ENCODE results near the gene RYR2.

Gene RYR2

DNA sequence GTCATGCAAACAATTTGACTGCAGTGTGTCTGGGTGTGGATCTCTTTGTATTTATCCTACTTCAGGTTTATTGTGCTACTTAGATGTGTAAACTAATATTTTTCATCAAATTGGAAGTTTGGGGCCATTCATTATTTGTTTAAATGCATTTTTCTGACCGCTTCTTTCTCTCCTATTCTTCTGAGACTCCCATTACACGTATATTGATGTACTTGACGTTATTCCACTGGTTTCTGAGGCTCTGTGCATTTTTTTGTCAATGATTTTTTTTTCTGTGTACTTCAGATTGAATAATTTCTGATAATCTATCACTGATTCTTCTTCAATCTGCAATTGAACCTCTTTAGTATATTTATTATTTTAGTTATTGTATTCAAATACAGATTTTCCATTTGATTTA, 276.8 kb downstream of the RYR2 start:
- no peak for TF ChIP-seq ISL1 (CRISPR knock-in tag; IDR thresholded peaks at IDR 0.05)
- no peak for TF ChIP-seq ZFP3 (CRISPR knock-in tag; IDR thresholded peaks at IDR 0.05)
- TF ChIP-seq, protein P1, sequence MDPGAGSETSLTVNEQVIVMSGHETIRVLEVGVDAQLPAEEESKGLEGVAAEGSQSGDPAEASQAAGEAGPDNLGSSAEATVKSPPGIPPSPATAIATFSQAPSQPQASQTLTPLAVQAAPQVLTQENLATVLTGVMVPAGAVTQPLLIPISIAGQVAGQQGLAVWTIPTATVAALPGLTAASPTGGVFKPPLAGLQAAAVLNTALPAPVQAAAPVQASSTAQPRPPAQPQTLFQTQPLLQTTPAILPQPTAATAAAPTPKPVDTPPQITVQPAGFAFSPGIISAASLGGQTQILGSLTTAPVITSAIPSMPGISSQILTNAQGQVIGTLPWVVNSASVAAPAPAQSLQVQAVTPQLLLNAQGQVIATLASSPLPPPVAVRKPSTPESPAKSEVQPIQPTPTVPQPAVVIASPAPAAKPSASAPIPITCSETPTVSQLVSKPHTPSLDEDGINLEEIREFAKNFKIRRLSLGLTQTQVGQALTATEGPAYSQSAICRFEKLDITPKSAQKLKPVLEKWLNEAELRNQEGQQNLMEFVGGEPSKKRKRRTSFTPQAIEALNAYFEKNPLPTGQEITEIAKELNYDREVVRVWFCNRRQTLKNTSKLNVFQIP (CRISPR knock-in tag; IDR thresholded peaks at IDR 0.05; ENCODE audit: borderline replicate concordance, low read depth): no peak
- TF ChIP-seq GLIS3 (CRISPR knock-in tag; IDR thresholded peaks at IDR 0.05): no peak
- TF ChIP-seq ZNF8 (CRISPR knock-in tag; IDR thresholded peaks at IDR 0.05): no peak
- no peak for TF ChIP-seq TOX (CRISPR knock-in tag; IDR thresholded peaks at IDR 0.05; ENCODE audit: borderline replicate concordance)
- TF ChIP-seq, protein P2, sequence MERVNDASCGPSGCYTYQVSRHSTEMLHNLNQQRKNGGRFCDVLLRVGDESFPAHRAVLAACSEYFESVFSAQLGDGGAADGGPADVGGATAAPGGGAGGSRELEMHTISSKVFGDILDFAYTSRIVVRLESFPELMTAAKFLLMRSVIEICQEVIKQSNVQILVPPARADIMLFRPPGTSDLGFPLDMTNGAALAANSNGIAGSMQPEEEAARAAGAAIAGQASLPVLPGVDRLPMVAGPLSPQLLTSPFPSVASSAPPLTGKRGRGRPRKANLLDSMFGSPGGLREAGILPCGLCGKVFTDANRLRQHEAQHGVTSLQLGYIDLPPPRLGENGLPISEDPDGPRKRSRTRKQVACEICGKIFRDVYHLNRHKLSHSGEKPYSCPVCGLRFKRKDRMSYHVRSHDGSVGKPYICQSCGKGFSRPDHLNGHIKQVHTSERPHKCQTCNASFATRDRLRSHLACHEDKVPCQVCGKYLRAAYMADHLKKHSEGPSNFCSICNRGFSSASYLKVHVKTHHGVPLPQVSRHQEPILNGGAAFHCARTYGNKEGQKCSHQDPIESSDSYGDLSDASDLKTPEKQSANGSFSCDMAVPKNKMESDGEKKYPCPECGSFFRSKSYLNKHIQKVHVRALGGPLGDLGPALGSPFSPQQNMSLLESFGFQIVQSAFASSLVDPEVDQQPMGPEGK (CRISPR knock-in tag; IDR thresholded peaks at IDR 0.05; ENCODE audit: borderline replicate concordance): no peak
- TF ChIP-seq, protein P3, sequence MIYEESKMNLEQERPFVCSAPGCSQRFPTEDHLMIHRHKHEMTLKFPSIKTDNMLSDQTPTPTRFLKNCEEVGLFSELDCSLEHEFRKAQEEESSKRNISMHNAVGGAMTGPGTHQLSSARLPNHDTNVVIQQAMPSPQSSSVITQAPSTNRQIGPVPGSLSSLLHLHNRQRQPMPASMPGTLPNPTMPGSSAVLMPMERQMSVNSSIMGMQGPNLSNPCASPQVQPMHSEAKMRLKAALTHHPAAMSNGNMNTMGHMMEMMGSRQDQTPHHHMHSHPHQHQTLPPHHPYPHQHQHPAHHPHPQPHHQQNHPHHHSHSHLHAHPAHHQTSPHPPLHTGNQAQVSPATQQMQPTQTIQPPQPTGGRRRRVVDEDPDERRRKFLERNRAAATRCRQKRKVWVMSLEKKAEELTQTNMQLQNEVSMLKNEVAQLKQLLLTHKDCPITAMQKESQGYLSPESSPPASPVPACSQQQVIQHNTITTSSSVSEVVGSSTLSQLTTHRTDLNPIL (CRISPR knock-in tag; IDR thresholded peaks at IDR 0.05; ENCODE audit: low read depth): no peak
- no peak for TF ChIP-seq OSR1 (CRISPR knock-in tag; IDR thresholded peaks at IDR 0.05)
- no peak for TF ChIP-seq ZNF565 (CRISPR knock-in tag; conservative IDR thresholded peaks at IDR 0.05; ENCODE audit: low read depth)
- TF ChIP-seq ZNF70 (CRISPR knock-in tag; IDR thresholded peaks at IDR 0.05): no peak
- no peak for TF ChIP-seq CSDC2 (CRISPR knock-in tag; IDR thresholded peaks at IDR 0.05)
- no peak for TF ChIP-seq SNAI2 (CRISPR knock-in tag; IDR thresholded peaks at IDR 0.05)
- TF ChIP-seq RARB (CRISPR knock-in tag; IDR thresholded peaks at IDR 0.05): no peak
- no peak for TF ChIP-seq ESRRG (CRISPR knock-in tag; IDR thresholded peaks at IDR 0.05)
- no peak for TF ChIP-seq PPARA (CRISPR knock-in tag; IDR thresholded peaks at IDR 0.05; ENCODE audit: borderline replicate concordance)
- TF ChIP-seq, protein P4, sequence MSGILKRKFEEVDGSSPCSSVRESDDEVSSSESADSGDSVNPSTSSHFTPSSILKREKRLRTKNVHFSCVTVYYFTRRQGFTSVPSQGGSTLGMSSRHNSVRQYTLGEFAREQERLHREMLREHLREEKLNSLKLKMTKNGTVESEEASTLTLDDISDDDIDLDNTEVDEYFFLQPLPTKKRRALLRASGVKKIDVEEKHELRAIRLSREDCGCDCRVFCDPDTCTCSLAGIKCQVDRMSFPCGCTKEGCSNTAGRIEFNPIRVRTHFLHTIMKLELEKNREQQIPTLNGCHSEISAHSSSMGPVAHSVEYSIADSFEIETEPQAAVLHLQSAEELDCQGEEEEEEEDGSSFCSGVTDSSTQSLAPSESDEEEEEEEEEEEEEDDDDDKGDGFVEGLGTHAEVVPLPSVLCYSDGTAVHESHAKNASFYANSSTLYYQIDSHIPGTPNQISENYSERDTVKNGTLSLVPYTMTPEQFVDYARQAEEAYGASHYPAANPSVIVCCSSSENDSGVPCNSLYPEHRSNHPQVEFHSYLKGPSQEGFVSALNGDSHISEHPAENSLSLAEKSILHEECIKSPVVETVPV (CRISPR knock-in tag; IDR thresholded peaks at IDR 0.05): no peak
- no peak for TF ChIP-seq ZC3H10 (CRISPR knock-in tag; IDR thresholded peaks at IDR 0.05)
- TF ChIP-seq, protein P5, sequence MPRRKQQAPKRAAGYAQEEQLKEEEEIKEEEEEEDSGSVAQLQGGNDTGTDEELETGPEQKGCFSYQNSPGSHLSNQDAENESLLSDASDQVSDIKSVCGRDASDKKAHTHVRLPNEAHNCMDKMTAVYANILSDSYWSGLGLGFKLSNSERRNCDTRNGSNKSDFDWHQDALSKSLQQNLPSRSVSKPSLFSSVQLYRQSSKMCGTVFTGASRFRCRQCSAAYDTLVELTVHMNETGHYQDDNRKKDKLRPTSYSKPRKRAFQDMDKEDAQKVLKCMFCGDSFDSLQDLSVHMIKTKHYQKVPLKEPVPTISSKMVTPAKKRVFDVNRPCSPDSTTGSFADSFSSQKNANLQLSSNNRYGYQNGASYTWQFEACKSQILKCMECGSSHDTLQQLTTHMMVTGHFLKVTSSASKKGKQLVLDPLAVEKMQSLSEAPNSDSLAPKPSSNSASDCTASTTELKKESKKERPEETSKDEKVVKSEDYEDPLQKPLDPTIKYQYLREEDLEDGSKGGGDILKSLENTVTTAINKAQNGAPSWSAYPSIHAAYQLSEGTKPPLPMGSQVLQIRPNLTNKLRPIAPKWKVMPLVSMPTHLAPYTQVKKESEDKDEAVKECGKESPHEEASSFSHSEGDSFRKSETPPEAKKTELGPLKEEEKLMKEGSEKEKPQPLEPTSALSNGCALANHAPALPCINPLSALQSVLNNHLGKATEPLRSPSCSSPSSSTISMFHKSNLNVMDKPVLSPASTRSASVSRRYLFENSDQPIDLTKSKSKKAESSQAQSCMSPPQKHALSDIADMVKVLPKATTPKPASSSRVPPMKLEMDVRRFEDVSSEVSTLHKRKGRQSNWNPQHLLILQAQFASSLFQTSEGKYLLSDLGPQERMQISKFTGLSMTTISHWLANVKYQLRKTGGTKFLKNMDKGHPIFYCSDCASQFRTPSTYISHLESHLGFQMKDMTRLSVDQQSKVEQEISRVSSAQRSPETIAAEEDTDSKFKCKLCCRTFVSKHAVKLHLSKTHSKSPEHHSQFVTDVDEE (CRISPR knock-in tag; IDR thresholded peaks at IDR 0.05): no peak
- no peak for TF ChIP-seq ZFP30 (CRISPR knock-in tag; IDR thresholded peaks at IDR 0.05)
- no peak for ATAC-seq

DNA sequence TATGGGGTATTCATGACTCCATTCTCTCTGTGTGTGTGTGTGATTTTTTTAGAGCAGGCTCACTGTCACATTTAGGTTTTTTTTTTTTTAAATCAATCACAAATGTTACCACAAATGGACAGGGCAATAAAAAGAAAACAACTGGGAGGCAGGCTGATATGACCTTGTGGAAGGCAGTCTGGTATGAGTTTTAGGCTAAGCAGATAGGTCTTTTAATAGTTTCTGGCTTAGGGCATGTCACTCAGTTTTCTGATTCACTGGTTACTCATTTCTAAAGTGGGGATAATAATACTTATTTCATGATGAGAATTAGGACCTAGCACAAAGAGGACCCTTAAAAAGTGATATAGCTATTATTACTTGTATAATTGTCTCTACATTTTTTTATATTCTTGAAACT, 278.9 kb downstream of the RYR2 start:
- no peak for ATAC-seq
- TF ChIP-seq ZNF70 (CRISPR knock-in tag; IDR thresholded peaks at IDR 0.05) (no peak), BACH2 (CRISPR knock-in tag; IDR thresholded peaks at IDR 0.05; ENCODE audit: borderline replicate concordance) (no peak), RARB (CRISPR knock-in tag; IDR thresholded peaks at IDR 0.05) (no peak), TCF4 (CRISPR knock-in tag; IDR thresholded peaks at IDR 0.05; ENCODE audit: borderline replicate concordance) (no peak)
- TF ChIP-seq, protein P1 (CRISPR knock-in tag; IDR thresholded peaks at IDR 0.05; ENCODE audit: borderline replicate concordance, low read depth): no peak
